DOHH2 (cell line): ENCODE measurements around the gene MYO10.

ENCODE experiments used
- EZH2phosphoT487 ChIP-seq: fragments of 200-600 bp; sonication (generic); IDR thresholded peaks from 2 replicates; pipeline ENCODE4 v1.6.1; 2017; ENCODE audit warnings: borderline replicate concordance, mild to moderate bottlenecking, antibody characterized with exemption, low read length, moderate library complexity, mixed read lengths
- TF ChIP-seq, protein P1 (sequence below): fragments of 200-600 bp; sonication (generic); IDR thresholded peaks from one replicate; pipeline ENCODE4 v1.5.1; 2014; ENCODE audit warnings: antibody characterized with exemption, mild to moderate bottlenecking, low read depth, low read length; ENCODE audit not compliant: poor library complexity, severe bottlenecking

DNA sequence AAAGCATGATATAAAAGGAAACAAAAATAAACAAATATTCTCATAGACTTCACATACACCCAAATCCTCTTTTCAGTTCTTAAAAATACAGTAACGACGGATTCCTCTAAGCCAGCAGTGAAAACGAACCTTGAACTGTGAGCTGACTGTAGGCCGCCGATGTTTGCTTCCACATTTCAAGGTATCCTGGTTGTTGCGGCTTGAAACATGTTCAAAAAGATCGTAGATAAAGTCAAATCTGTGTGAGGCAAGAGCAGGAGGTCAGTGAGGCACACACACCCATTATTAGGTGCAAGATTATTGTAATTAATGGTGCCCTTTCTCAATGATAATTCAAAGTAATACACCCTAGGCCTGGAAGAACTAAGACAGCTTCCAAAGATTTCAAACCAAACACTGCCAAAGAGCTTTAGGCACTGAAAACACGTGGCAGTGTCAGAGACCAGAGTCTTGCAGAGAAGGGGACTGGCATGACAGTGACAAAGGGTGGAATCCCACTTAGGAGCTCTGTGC is 178.0 kb downstream of the MYO10 start:
- TF ChIP-seq, protein P1, sequence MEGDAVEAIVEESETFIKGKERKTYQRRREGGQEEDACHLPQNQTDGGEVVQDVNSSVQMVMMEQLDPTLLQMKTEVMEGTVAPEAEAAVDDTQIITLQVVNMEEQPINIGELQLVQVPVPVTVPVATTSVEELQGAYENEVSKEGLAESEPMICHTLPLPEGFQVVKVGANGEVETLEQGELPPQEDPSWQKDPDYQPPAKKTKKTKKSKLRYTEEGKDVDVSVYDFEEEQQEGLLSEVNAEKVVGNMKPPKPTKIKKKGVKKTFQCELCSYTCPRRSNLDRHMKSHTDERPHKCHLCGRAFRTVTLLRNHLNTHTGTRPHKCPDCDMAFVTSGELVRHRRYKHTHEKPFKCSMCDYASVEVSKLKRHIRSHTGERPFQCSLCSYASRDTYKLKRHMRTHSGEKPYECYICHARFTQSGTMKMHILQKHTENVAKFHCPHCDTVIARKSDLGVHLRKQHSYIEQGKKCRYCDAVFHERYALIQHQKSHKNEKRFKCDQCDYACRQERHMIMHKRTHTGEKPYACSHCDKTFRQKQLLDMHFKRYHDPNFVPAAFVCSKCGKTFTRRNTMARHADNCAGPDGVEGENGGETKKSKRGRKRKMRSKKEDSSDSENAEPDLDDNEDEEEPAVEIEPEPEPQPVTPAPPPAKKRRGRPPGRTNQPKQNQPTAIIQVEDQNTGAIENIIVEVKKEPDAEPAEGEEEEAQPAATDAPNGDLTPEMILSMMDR, result no peak
- no peak for TF ChIP-seq EZH2phosphoT487
